Measurements from ENCODE around the gene UBE2L5. TPM values are rescaled to one million over a fixed set of nuclear protein-coding genes. Genes with fewer than 3 reads are reported as not detected.
"Not testable (repeated sequence)": the region's sequence is repeated elsewhere in the genome, so short reads cannot be mapped to it uniquely, and the experiment has no call there.

Gene UBE2L5
- total and polyA plus RNA-seq, 5 experiments from 2014 or later: not detected

DNA sequence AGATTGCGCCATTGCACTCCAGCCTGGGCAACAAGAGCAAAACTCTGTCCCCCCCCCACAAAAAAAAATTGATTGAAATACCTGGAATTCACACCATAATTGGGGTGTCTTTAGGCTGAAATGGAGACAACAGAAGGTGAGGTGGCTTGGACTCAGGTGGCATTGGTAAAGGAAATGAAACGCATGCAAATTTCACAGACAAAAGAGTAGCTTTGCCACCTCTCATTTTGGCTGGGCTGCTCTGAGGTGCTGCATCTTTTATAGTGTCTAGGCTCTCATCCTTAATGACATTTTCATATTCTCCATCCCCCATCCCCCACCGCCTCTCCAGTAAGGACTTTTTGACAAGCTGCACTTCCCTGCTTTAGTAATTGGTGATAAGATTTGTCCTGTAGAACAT, 6.9 kb downstream of the UBE2L5 start:
- Mint-ChIP-seq H3K27ac (no peak overlapping the region), H3K36me3 (no peaks in the 10 kb centered on the region), H3K4me1 (peaks cover 0 to 26% (median 10%) of the 10 kb centered on the region in 4 donors), H3K27me3 (no peaks in the 10 kb centered on the region), H3K4me3 (no peak overlapping the region), H3K9me3 (no peaks in the 10 kb centered on the region)
- DNase-seq (no peak), ATAC-seq (no peak)
- POLR2A ChIA-PET: interaction anchor here (1.2 kb wide), 1 partner anchor 9 kb away, joined by 6 read pairs; no protein-coding TSS in a partner anchor

DNA sequence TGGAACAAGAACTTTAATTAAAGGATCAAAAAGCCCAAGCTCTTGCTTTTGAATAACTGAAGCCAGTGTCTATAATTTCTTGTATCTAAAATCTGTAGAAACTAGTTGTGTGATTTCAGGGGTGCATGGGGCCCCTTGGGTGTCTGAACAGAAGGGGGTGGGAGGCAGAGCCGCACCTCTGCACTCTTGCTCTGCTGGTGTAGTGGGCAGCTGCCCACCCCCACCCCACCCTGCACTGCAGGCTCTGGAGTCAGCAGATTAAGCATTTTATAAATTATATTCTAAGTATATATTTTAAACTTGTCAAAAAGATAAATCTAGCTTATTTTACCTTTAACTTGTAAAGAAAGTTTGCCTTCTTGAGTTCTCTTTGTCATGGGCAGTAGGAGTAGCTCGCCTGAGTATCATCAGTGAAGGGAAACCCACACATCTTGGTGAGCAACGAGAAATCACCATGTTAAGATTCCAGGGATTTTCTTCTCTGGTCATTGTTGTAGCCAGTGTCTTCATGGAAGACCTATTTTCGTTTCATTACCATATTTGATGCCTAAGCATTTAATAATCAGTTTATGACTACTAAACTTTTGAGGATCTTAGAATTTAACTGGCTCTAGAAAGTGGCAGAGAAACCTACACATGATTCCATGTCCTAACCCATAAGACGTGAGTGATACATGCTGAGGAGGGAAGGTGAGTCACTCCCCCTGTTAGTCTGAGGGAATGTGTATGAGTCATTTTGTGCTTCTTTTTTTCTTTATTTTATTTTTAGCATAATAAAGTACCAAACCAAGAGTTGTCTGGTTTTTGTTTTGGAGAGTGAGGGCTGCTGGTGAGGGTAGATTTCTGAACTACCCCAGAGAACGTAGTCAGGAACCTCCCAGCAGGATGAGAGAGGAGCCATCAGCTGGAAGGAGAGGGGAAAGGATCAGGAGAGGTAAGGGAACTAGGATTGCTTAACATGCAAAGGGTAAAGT, 7.7 kb downstream of the UBE2L5 start:
- peak overlapping the region in 3 of 10 donors; percentile 17 to 92 (median 75) for H3K27ac Mint-ChIP-seq
- no peaks in the 10 kb centered on the region for H3K36me3 Mint-ChIP-seq
- H3K9me3 Mint-ChIP-seq: no peaks in the 10 kb centered on the region
- ATAC-seq (peak in 1 of 2 donors; percentile 72), DNase-seq (no peak)
- POLR2A ChIA-PET: interaction anchor here (0.5 to 1.2 kb wide), 2 partner anchors 9 to 13 kb away, joined by 4 to 6 read pairs; no protein-coding TSS in a partner anchor
- peak overlapping the region in 3 of 10 donors; percentile 54 to 79 (median 58) for H3K4me3 Mint-ChIP-seq
- H3K27me3 Mint-ChIP-seq: no peaks in the 10 kb centered on the region
- H3K4me1 Mint-ChIP-seq: peaks cover 0 to 26% (median 10%) of the 10 kb centered on the region in 4 donors

DNA sequence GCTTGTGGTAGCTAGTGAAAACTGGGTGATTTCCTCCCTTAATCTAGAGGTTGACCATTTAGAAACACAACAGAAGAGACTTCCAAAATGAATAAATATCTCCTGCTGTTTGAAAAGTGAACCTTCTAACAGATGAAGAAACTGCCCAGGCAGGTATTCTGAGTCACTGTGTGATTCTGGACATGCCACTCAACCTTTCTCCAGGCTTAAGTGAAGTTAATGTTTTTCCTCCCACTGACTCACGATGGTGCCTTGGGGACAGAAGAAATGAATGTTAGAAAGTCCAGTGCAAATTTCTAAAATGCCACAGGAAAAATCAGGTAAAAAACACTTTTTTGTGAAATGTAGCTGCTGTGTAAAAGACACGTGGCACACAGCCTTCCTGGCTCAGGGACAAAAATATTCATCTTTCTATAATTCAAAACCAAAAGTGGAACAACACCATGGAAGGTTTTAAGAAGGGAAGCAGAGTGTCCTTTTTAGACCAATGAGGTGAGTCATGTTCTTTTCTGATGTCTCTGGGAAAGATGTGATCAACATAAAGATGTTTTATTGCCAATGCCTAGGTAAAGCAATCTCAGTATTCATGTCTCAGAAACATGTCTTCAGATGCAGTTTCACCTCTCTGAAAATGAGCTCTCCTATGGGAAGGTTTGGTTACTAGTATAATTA, 9.1 kb downstream of the UBE2L5 start:
- Mint-ChIP-seq H3K9me3 (no peaks in the 10 kb centered on the region), H3K36me3 (no peaks in the 10 kb centered on the region), H3K27ac (peak overlapping the region in 1 of 10 donors; percentile 26), H3K4me3 (no peak overlapping the region), H3K4me1 (peaks cover 0 to 26% (median 10%) of the 10 kb centered on the region in 4 donors), H3K27me3 (no peaks in the 10 kb centered on the region)
- no peak for DNase-seq
- POLR2A ChIA-PET: no interaction called here
- ATAC-seq: no peak

DNA sequence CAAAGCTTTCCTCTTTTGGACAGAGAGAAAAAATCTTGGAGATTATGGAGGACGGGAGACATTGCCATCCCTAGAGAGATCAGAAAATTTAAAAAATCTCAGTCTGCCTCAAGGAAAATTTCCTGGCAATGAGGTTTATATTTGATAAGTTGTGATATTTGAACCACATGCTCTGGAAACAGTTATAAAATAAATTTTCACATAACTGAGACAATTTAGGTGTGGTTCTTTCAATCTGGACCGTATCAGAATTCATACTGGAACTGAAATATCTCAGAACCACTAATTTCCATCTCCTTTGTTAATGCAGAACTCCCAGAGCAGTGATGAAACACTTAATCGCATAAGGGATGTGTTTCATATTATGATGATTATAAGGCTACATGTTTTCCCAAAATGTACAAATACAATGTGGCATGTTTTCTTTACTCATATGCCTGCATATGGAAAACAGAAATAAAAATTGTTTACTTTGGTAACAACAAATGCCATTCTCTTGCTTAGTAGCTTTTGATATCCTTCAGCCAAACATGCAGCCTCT, 13.7 kb downstream of the UBE2L5 start:
- no peaks in the 10 kb centered on the region for H3K9me3 Mint-ChIP-seq
- no peak for ATAC-seq
- POLR2A ChIA-PET: no interaction called here
- peaks cover 2 to 17% (median 8%) of the 10 kb centered on the region in 4 donors for H3K4me1 Mint-ChIP-seq
- peaks cover 0 to 2% (median 0%) of the 10 kb centered on the region in 5 donors for H3K27me3 Mint-ChIP-seq
- no peak for DNase-seq
- no peak overlapping the region for H3K27ac Mint-ChIP-seq
- no peaks in the 10 kb centered on the region for H3K36me3 Mint-ChIP-seq
- H3K4me3 Mint-ChIP-seq: no peak overlapping the region

DNA sequence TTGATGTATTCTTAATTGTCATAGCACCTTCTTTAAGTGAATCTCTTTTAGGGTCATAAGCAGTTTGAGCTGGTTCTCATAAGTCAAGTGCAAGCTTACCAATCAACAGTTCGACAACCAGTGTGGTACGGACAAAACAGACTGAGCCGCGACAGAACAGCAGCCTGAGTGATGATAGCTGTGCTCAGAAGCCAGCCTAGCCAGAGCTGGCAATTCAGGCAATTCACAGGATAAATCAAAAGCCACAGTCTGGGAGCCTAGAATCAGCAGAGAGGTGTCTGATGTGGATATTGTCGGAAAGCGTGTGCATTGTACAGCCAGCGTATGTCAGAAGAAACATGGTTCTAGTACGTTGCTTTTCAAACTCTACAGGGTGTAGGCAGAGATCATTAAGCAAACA, 14.9 kb downstream of the UBE2L5 start:
- peaks cover 0 to 2% (median 0%) of the 10 kb centered on the region in 5 donors for H3K27me3 Mint-ChIP-seq
- no peak for ATAC-seq
- H3K36me3 Mint-ChIP-seq: no peaks in the 10 kb centered on the region
- H3K4me3 Mint-ChIP-seq: no peak overlapping the region
- H3K9me3 Mint-ChIP-seq: no peaks in the 10 kb centered on the region
- peaks cover 2 to 13% (median 8%) of the 10 kb centered on the region in 4 donors for H3K4me1 Mint-ChIP-seq
- H3K27ac Mint-ChIP-seq: no peak overlapping the region
- POLR2A ChIA-PET: no interaction called here
- DNase-seq: no peak

DNA sequence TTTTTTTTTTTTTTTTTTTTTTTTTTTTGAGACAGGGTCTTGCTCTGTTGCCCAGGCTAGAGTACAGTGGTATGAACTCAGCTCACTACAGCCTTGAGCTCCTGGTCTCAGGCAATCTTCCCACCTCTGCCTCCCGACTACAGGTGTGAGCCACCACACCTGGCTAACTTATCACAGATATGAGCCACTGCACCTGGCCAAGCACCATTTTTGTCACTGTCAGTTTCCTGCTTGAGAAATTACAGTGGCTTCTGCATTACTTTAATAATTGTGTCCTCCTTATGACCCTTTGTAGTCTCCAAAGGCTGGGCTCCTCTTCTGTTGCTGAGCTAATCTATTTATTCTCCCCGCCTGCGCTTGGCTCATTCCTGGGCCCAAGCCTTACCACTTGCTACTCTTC, 16.0 kb downstream of the UBE2L5 start:
- Mint-ChIP-seq H3K4me1 (peaks cover 3 to 18% (median 8%) of the 10 kb centered on the region in 4 donors), H3K9me3 (peaks cover 0 to 2% (median 0%) of the 10 kb centered on the region in 9 donors), H3K36me3 (no peaks in the 10 kb centered on the region), H3K27ac (peak overlapping the region in 2 of 10 donors; percentile 6 to 56), H3K4me3 (no peak overlapping the region), H3K27me3 (peaks cover 0 to 2% (median 0%) of the 10 kb centered on the region in 5 donors)
- POLR2A ChIA-PET: no interaction called here
- DNase-seq (no peak), ATAC-seq (no peak)

DNA sequence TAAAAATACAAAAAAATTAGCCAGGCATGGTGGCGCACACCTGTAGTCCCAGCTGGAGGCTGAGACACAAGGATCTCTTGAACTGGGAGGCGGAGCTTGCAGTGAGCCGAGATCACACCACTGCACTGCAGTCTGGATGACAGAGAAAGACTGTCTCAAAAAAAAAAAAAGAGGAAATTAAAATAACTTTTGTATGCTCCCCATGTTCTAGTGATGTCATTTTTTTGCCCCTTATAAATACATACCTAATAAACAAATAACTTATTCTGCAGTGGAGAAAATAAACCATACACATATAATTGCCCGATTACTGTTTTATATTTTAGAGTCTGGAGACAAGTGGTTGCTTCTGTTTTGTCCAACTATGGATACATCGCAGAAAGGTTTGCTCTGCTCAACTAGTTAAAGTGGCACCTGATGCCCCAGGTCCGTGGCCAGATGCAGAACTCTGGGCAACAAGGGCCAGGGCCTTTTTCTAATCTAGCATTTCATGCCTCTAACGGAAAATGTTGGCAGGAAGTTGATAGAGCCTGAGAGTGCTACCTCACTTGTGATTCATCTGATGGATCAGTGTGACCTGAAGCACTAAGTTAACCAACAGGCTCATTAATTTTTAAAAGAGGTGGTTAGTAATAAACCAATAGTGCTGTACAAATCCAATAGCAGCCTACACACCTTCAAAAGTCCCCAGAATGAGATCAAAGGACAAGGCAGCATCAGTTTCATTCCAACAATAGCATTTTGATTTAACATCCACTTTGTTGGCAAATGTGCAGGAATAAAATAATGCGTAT, 18.8 kb downstream of the UBE2L5 start:
- DNase-seq: no peak
- Mint-ChIP-seq H3K36me3 (no peaks in the 10 kb centered on the region), H3K27me3 (peaks cover 0 to 10% (median under 1%) of the 10 kb centered on the region in 5 donors), H3K9me3 (peaks cover 0 to 2% (median 0%) of the 10 kb centered on the region in 9 donors), H3K27ac (peak overlapping the region in 1 of 10 donors; percentile 53), H3K4me1 (peaks cover 4 to 41% (median 17%) of the 10 kb centered on the region in 4 donors), H3K4me3 (peak overlapping the region in 1 of 10 donors; percentile 10)
- no peak for ATAC-seq
- POLR2A ChIA-PET: interaction anchor here (1.2 kb wide), 1 partner anchor 69 kb away, joined by 3 read pairs; no protein-coding TSS in a partner anchor

DNA sequence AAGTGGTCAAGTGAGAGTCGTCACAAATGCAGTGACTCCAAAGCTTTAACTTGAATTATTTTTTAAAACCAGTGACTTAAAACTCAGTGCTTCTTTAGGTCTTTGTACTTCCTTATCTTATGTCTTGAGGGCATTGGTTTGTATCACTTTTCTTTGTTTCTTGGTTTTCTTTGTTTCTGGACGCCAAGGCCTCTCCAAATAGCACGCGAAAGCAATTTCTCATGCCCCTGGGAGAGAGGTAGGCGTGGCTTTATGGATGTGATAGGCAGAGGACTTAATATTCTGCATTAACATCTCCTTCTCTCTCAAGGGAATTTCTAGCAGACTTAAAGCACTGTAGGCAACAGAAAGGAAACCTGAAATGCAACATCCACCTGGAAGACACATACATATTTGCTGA, 20.6 kb downstream of the UBE2L5 start:
- no peak for ATAC-seq
- POLR2A ChIA-PET: interaction anchor here (0.6 to 1.3 kb wide), 3 partner anchors 9 to 87 kb away, joined by 4 to 5 read pairs (median 4); no protein-coding TSS in a partner anchor
- peak overlapping the region in 1 of 10 donors; percentile 45 for H3K27ac Mint-ChIP-seq

DNA sequence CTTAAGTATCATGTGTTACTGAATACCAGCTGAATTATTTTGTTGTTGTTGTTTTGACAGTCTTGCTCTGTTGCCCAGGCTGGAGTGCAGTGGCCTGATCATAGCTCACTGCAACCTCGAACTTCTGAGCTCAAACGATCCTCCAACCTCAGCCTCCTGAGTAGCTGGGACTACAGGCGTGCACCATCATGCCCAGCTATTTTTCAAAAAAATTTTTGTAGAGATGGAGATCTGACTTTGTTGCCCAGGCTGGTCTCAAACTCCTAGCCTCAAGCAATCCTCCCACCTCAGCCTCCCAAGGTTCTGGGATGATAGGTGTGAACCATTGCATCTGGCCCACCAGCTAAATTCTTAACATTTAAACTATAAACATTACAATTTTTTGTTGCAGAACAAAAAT, 21.2 kb downstream of the UBE2L5 start:
- H3K36me3 Mint-ChIP-seq, H3K27me3 Mint-ChIP-seq, H3K9me3 Mint-ChIP-seq, ATAC-seq, POLR2A ChIA-PET, DNase-seq: not testable (repeated sequence)
- Mint-ChIP-seq H3K4me3 (peak overlapping the region in 1 of 10 donors; percentile 53), H3K27ac (peak overlapping the region in 1 of 10 donors; percentile 29), H3K4me1 (peaks cover 6 to 47% (median 20%) of the 10 kb centered on the region in 4 donors)

More for the DNA sequence above, 20.6 kb downstream of the UBE2L5 start:
- no peaks in the 10 kb centered on the region for H3K36me3 Mint-ChIP-seq
- peaks cover 0 to 8% (median 2%) of the 10 kb centered on the region in 5 donors for H3K27me3 Mint-ChIP-seq
- peaks cover 6 to 50% (median 20%) of the 10 kb centered on the region in 4 donors for H3K4me1 Mint-ChIP-seq
- H3K9me3 Mint-ChIP-seq: peaks cover 0 to 2% (median 0%) of the 10 kb centered on the region in 9 donors
- peak overlapping the region in 1 of 10 donors; percentile 67 for H3K4me3 Mint-ChIP-seq
- no peak for DNase-seq

DNA sequence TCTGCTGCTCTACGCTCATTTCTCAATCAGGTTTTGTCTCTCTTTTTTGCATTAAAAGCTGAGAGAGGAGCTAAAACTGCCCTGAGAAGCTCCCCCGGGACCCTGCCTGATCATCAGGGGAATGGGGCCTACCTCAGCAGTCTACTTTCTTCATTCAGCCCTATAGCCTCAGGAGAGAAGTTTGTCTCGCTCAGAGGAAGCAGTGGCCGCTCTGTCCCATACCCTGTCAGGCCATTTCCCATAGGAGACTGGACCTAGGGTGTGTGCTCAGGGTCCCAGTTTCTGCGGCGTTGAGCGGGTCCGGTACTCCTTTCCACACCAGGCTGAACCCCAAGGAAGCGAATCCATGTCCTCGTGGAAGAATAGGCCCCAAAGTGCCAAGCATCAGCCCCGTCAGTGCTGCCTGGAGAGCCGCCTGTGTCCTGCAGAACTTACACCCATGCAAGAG, 21.7 kb downstream of the UBE2L5 start:
- ATAC-seq (peak in 1 of 2 donors; percentile 31), DNase-seq (no peak)
- Mint-ChIP-seq H3K36me3 (no peaks in the 10 kb centered on the region), H3K4me1 (peaks cover 6 to 46% (median 20%) of the 10 kb centered on the region in 4 donors), H3K4me3 (peak overlapping the region in 1 of 10 donors; percentile 53), H3K9me3 (peaks cover 0 to 2% (median 0%) of the 10 kb centered on the region in 9 donors), H3K27ac (peak overlapping the region in 1 of 10 donors; percentile 29), H3K27me3 (peaks cover 0 to 8% (median 2%) of the 10 kb centered on the region in 5 donors)
- POLR2A ChIA-PET: interaction anchor here (0.6 to 1.1 kb wide), 3 partner anchors 20 to 76 kb away, joined by 3 to 6 read pairs (median 4); no protein-coding TSS in a partner anchor

DNA sequence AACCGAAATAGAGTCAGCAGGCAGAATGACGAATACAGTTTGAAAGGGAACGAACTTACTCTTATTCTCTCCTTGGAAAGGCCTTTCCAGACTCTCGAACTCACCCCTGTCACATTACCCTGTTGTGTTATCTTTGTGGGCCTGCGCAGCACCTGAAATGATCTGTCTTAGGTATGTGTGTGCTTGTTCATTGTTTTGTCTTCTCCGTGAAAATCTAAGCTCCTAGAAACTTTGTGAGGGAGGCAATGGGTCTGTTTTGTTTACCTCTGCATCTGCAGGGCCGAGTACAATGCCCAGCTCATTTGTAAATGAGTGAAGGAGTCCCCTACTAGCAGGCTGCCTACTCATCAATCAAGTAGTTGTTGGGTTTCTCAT, 23.8 kb downstream of the UBE2L5 start:
- peaks cover 4 to 39% (median 15%) of the 10 kb centered on the region in 4 donors for H3K4me1 Mint-ChIP-seq
- H3K27ac Mint-ChIP-seq: peak overlapping the region in 6 of 10 donors; percentile 3 to 73 (median 40)
- DNase-seq: no peak
- ATAC-seq: no peak
- H3K27me3 Mint-ChIP-seq: peaks cover 0 to 8% (median 2%) of the 10 kb centered on the region in 5 donors
- POLR2A ChIA-PET: interaction anchor here (0.9 kb wide), 1 partner anchor 38 kb away, joined by 3 read pairs; no protein-coding TSS in a partner anchor
- no peaks in the 10 kb centered on the region for H3K36me3 Mint-ChIP-seq
- peak overlapping the region; percentile 28 to 82 (median 59) for H3K4me3 Mint-ChIP-seq
- H3K9me3 Mint-ChIP-seq: peaks cover 0 to 2% (median 0%) of the 10 kb centered on the region in 9 donors

Data from naive thymus-derived CD8-positive, alpha-beta T cell (primary cell).